HepG2 (cell line): ENCODE results near the gene ALKBH4.

Experiments
- HDAC6 ChIP-seq: fragments of 200-600 bp; sonication (generic); IDR thresholded peaks from 2 replicates; pipeline ENCODE4 v1.7.0; 2017; ENCODE audit warnings: mild to moderate bottlenecking, antibody characterized with exemption, low read length, low read depth
- POLR2A ChIP-seq, 2 experiments: IDR thresholded peaks; 2 replicates each; pipeline ENCODE4 v1.6.1; 2011; ENCODE audit warnings: low read depth in 2 of 2, low read length in 2 of 2, mild to moderate bottlenecking in 1 of 2, moderate library complexity in 1 of 2; ENCODE audit not compliant: insufficient read depth in 1 of 2
- SAFB2 ChIP-seq: sonication (generic); formaldehyde crosslinking; IDR thresholded peaks from 2 replicates; pipeline ENCODE4 v1.5.1; 2020; ENCODE audit warnings: missing genetic modification reagents, low read depth, mild to moderate bottlenecking, borderline replicate concordance
- ZNF609 ChIP-seq: sonication (generic); formaldehyde crosslinking; IDR thresholded peaks from 2 replicates; pipeline ENCODE4 v1.4.0; 2020; ENCODE audit warnings: mild to moderate bottlenecking, missing genetic modification reagents, borderline replicate concordance

GRCh38 chr7:102434039-102434486 is 30.6 kb downstream of the ALKBH4 start:
- TF ChIP-seq SAFB2 (CRISPR knock-in tag) (no peak), POLR2A (IDR thresholded peaks at IDR 0.05; ENCODE audit: insufficient read depth in 1 of 2, low read depth in 2 of 2, low read length in 2 of 2) (no peak), HDAC6 (no peak), ZNF609 (CRISPR knock-in tag) (no peak)
